SK-N-MC (cell line): ENCODE data around the gene TMEM43.

Experiments used
- EZH2 ChIP-seq: fragments of 200-600 bp; sonication (generic); IDR thresholded peaks from one replicate; pipeline ENCODE4 v1.6.1; 2017; ENCODE audit warnings: antibody characterized with exemption
- FOXP2 ChIP-seq: optimal IDR thresholded peaks from 2 replicates; pipeline ENCODE3; 2011; ENCODE audit warnings: mild to moderate bottlenecking, moderate library complexity; ENCODE audit not compliant: insufficient read depth; ENCODE audit errors: extremely low read length, control extremely low read depth
- POLR2AphosphoS5 ChIP-seq: IDR thresholded peaks from 2 replicates; pipeline ENCODE4 v1.6.1; 2012; ENCODE audit warnings: mild to moderate bottlenecking, low read depth, low read length, borderline replicate concordance

GRCh38 chr3:14157951-14158350, 33.1 kb downstream of the TMEM43 start:
- TF ChIP-seq FOXP2 (no peak), EZH2 (no peak), POLR2AphosphoS5 (no peak)
